Pancreas (tissue), 10 donors: ENCODE measurements around the gene TMEM147. TPM values are rescaled to one million over a fixed set of nuclear protein-coding genes. Genes with fewer than 3 reads are reported as not detected.

Source experiments
- ATAC-seq, 4 donors: fragments of 200-7000 bp; cut with Tn5 transposase; one replicate each; pipeline versions ENCODE4 v1.8.0 to v1.9.1; 2020; ENCODE audit warnings: mild to moderate bottlenecking in 4 of 4, moderate library complexity in 4 of 4
- DNase-seq, 6 donors: peaks; one replicate each; pipeline ENCODE4 v3.0.0-alpha.2; 2020
- FAIRE-seq: peaks from 2 replicates; lab custom pipeline; 2012; peaks lifted over from hg19 to GRCh38; lab: Jason Lieb, UNC
- H3K27ac ChIP-seq, 4 donors: fragments of 200-600 bp; sonication (generic); 1 replicate in 3 of 4; 2 replicates in 1 of 4; pipeline versions ENCODE4 v1.5.0 to v1.8.0; 2020
- H3K27me3 ChIP-seq, 4 donors: fragments of 200-600 bp; one replicate each; pipeline ENCODE4 v1.8.0; 2021
- H3K36me3 ChIP-seq, 3 donors: fragments of 200-600 bp; sonication (generic) in 1 of 3; one replicate each; pipeline versions ENCODE4 v1.5.0 to v1.8.0; 2020 to 2021
- H3K4me1 ChIP-seq, 3 donors: fragments of 200-600 bp; one replicate each; pipeline ENCODE4 v1.8.0; 2021
- H3K4me3 ChIP-seq, 4 donors: fragments of 200-600 bp; sonication (generic) in 2 of 4; one replicate each; pipeline versions ENCODE4 v1.5.0 to v1.8.0; 2020 to 2021
- H3K9me3 ChIP-seq, 4 donors: fragments of 200-600 bp; one replicate each; pipeline ENCODE4 v1.8.0; 2021
- CTCF ChIP-seq, 4 donors: fragments of 200-600 bp; sonication (generic) in 3 of 4; IDR thresholded peaks; one replicate each; pipeline versions ENCODE4 v1.5.0 to v1.8.0; 2021; ENCODE audit warnings: antibody characterized with exemption in 4 of 4
- WGBS, 2 donors: extraction: QIAGEN DNeasy Blood & Tissue Kit; methylation state at CpG; one replicate each; pipeline ENCODE4 v1.1.7; 2013; 5-methylcytosine and 5-hydroxymethylcytosine counted together
- intact Hi-C, 3 donors: fragments of 100-400 bp; cut with DNase I; formaldehyde crosslinking; loops; one replicate each; pipeline versions ENCODE4 v1.11.1 to v1.14.2; 2022
- polyA plus RNA-seq, 2 donors: library from polyadenylated mRNA; stranded (reverse); fragments of 200-250 nt; gene quantifications; one replicate each; pipeline ENCODE4 v1.2.3, GENCODE V29; 2013
- total RNA-seq, 6 donors: library from RNA; stranded (reverse); fragmentation: NEBNext Ultra II Directional in 4 of 6; extraction: Animal tissue kit (Norgen Biotek cat#: 25700) in 4 of 6; gene quantifications; one replicate each; pipeline versions ENCODE4 v1.2.1 to v1.2.4, GENCODE V29; 2021 to 2023
- donor health status: healthy with polysubstance abuse.
- donor health status: DM: no; HTN: no; CAD: no; lungs with moderate emphysema.
- donor health status: DM: no; HTN: no; CAD: no.
- donor health status: control.
- donor health status: control.
- donor health status: Bipolar disorder and iron deficiency.
- donor health status: DM: yes; HTN: yes; CAD: no.
- donor health status: DM: no; HTN: no; CAD: no.
- donor health status: DM: no; HTN: no; CAD: no.
- donor health status: DM: yes; HTN: yes; CAD: no.

TMEM147 gene
- total RNA-seq (10 to 100 TPM; 44.3 to 63.9 (median 51.5) TPM), polyA plus RNA-seq (10 to 100 TPM; 70.2 to 91.1 TPM)

- TF ChIP-seq CTCF (IDR thresholded peaks at IDR 0.05), result no peak
- 0% methylated on average over 84 to 85 of the region's 85 CpGs for WGBS, 2 donors
- FAIRE-seq (no peak), ATAC-seq (peak; percentile 89 to 97 (median 92)), DNase-seq (peak; percentile 90 to 98 (median 94))
- Histone ChIP-seq H3K4me3 (peak within 1 kb of the TSS; percentile 49 to 99 (median 82)), H3K36me3 (no peaks in the 10 kb centered on the region), H3K4me1 (peaks cover 0 to 17% (median 4%) of the 10 kb centered on the region in 3 donors), H3K9me3 (no peaks in the 10 kb centered on the region), H3K27ac (peak within 1 kb of the TSS; percentile 36 to 70 (median 53)), H3K27me3 (no peaks in the 10 kb centered on the region)
- intact Hi-C loops, result loop anchor here in 2 of 3 donors (5.0 to 10.0 kb wide), 3 partner anchors 42 to 180 kb away; partner anchors contain the start of gene PMIS2 (in 1 of the 2)
These were observed at the start of gene TMEM147 for GRCh38 chr19:35545001-35545854. Gene TMEM147 (plus strand): TSS chr19:35545626. CDS start chr19:35545740, 114 bp downstream.

GRCh38 chr19:35497406-35497805, 48.0 kb upstream of the TMEM147 start:
- Histone ChIP-seq H3K27ac (no peak overlapping the region), H3K9me3 (no peaks in the 10 kb centered on the region), H3K27me3 (no peaks in the 10 kb centered on the region), H3K4me3 (no peak overlapping the region), H3K36me3 (peaks cover 0 to 23% (median 4%) of the 10 kb centered on the region in 3 donors), H3K4me1 (no peaks in the 10 kb centered on the region)
- intact Hi-C loops, result loop anchor here in 1 of 3 donors (5.0 kb wide), 1 partner anchor 145 kb away; no protein-coding TSS in a partner anchor
- FAIRE-seq (no peak), ATAC-seq (no peak), DNase-seq (no peak)
- TF ChIP-seq CTCF (IDR thresholded peaks at IDR 0.05), result no peak
- WGBS, 2 donors, result 70 to 74% methylated on average over 14 of the region's 14 CpGs

- Histone ChIP-seq H3K27ac (no peak overlapping the region), H3K4me3 (no peak overlapping the region), H3K27me3 (no peaks in the 10 kb centered on the region), H3K4me1 (no peaks in the 10 kb centered on the region), H3K36me3 (peaks cover 0 to 23% (median 4%) of the 10 kb centered on the region in 3 donors), H3K9me3 (no peaks in the 10 kb centered on the region)
- ATAC-seq (no peak), DNase-seq (no peak), FAIRE-seq (no peak)
- 78 to 93% methylated on average over 3 of the region's 3 CpGs for WGBS, 2 donors
- intact Hi-C loops, result loop anchor here in 1 of 3 donors (5.0 kb wide), 1 partner anchor 146 kb away; no protein-coding TSS in a partner anchor
- TF ChIP-seq CTCF (IDR thresholded peaks at IDR 0.05), result no peak
These were observed 47.2 kb upstream of the TMEM147 start for GRCh38 chr19:35498220-35498619.

GRCh38 chr19:35498984-35499527, 46.4 kb upstream of the TMEM147 start:
- no peaks in the 10 kb centered on the region for H3K4me1 ChIP-seq
- ATAC-seq (no peak), FAIRE-seq (no peak), DNase-seq (no peak)
- intact Hi-C loops, result loop anchor here in 1 of 3 donors (5.0 kb wide), 1 partner anchor 147 kb away; no protein-coding TSS in a partner anchor
- H3K36me3 ChIP-seq, result peaks cover 0 to 23% (median 4%) of the 10 kb centered on the region in 3 donors
- no peaks in the 10 kb centered on the region for H3K27me3 ChIP-seq
- no peak for TF ChIP-seq CTCF (IDR thresholded peaks at IDR 0.05)
- no peaks in the 10 kb centered on the region for H3K9me3 ChIP-seq
- H3K4me3 ChIP-seq, result no peak overlapping the region
- 76 to 87% methylated on average over 9 of the region's 9 CpGs for WGBS, 2 donors
- H3K27ac ChIP-seq, result no peak overlapping the region
